HG03039 (cell line): ENCODE results near the gene DHRS7C.
"Not testable (repeated sequence)": the region's sequence is repeated elsewhere in the genome, so short reads cannot be mapped to it uniquely, and the experiment has no call there.

ENCODE experiments used
- ATAC-seq: cut with Tn5 transposase; IDR thresholded peaks from one replicate; pipeline ENCODE4 v1.9.1; 2021; ENCODE audit warnings: mild to moderate bottlenecking, moderate library complexity; ENCODE audit not compliant: unreplicated experiment

The DHRS7C gene

GRCh38 chr17:9810100-9810949, 18.9 kb upstream of the DHRS7C start:
- ATAC-seq = no peak

DNA sequence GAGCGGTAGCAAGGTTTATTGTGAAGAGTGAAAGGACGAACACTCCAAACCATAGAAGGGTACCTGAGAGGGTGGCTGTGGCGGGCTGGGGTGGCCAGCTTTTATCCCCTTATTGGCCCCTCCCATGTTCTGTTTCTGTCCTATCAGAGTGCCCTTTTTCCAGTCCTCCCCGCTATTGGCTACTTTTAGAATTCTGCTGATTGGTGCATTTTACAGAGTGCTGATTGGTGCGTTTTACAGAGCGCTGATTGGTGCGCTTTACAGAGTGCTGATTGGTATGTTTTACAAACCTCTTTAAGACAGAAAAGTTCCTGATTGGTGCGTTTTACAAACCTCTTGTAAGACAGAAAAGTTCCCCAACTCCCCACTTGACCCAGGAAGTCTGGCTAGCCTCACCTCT, 18.0 kb upstream of the DHRS7C start:
- no peak for ATAC-seq

- ATAC-seq = no peak
Measured at GRCh38 chr17:9806699-9807098, 15.3 kb upstream of the DHRS7C start.

- ATAC-seq = no peak
Measured at GRCh38 chr17:9805769-9806168, 14.4 kb upstream of the DHRS7C start.

- no peak for ATAC-seq
Measured at GRCh38 chr17:9802697-9803096, 11.3 kb upstream of the DHRS7C start.

DNA sequence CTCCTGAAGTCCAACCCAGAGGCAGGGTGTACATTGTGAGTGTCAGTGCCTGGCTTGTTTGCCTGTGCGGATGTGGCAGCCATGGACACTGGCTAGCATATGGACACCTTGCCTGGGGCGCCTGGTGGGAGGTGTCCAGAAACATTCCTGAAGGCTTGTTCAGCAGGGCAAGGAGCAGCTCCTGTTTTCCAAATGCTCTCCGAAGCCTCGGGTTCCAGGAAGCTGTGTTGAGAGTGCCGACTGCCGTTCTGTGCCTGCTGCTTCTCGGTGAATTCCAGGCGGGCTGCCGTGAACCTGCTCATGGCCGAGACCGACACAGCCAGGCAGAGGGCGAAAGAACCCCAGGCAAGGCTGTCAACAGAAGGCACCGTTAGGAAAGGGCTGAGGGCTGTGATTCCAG, 10.9 kb upstream of the DHRS7C start:
- ATAC-seq = no peak

GRCh38 chr17:9801505-9801904, 10.1 kb upstream of the DHRS7C start:
- no peak for ATAC-seq

DNA sequence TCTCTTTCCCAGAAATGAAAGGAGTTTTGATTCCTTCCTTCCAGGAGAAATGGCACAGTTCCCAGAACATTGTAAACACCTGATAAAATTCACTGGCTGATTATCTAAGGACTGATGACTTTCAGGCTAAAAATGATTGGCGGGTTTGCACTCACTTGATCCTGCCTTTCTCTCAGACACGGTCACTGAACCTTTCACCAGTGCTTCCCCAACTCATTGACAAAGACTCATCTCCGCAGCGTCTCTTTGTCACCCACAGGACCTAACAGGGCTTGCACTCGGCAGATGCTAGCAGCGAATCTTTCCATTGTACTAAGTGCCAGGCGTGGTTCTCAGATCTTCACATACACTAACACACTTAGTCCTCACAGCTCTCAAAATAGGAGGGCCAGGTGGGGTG, 7.3 kb upstream of the DHRS7C start:
- ATAC-seq = no peak

DNA sequence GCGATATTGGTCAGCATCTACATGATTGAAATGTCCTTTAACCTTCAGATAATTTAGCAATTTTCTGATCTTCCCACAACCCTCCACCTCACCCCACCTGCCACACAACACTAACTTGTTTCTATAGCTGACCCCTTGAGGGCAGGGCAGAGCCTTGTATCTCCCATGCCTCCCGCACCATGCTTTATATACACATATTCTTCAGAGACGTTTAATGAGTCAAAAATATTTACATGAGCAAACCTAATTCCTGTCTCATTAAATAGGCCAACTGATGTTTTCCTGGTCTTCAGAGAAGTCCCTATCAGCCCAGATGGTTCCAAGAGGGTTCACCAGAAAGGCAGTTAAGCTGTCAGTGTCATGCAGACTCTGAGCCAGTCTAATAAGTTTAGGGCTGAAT, 6.6 kb upstream of the DHRS7C start:
- ATAC-seq = no peak

- no peak for ATAC-seq
Measured at GRCh38 chr17:9792181-9792840, 919 bp upstream of the DHRS7C start.

DNA sequence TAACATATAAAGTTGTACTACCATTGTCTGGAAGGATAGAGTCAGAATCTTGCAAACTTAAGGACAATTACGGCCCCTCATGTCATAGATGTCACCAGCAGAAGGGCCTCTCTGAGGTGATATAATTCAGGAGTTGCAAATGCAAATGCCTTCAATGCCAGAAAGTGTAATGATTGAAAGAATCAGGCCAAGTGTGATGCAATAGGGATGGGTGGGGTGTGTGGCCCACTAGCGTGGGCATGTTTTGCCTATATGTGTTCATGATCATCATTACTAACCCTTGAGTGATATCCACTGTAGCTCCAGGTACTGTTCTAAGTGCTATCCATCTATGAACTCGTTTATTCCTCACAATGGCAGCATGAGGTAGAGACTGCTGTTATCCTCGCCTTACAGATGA, 1.1 kb downstream of the DHRS7C start:
- no peak for ATAC-seq

DNA sequence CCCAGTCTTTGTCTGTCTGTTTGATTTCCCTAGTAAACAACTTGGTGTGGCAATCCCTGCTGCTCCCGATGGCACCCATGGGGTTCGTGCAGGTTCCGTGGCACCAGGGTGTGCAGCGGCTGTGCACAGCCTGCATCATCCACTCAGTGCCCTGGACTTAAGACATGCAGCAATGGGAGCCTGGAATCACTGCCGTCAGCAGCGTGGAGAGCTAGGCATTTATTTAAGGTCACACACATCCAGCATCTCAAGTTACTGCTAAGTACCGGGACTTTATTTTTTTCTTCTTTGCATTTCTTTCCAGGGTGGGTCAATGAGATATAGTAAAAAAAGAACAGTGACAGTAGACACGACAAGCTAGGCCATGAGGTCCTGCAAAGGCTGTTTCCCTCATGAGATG, 2.8 kb downstream of the DHRS7C start:
- ATAC-seq = no peak

GRCh38 chr17:9784544-9784943, 6.8 kb downstream of the DHRS7C start:
- no peak for ATAC-seq

DNA sequence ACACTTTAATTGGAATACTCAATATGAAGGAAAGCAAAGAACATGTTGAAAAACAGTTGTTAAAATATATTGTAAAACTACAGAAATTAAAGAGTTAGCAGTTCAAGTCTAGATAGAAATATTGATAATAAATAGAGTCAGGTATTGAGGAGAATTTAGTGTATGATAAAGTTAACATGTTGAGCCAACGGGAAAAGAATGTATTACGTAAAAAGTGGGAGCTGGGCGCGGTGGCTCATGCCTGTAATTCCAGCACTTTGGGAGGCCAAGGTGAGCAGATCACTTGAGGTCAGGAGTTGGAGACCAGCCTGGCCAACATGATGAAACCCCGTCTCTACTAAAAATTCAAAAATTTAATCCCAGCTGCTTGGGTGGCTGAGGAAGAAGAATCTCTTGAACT, 7.9 kb downstream of the DHRS7C start:
- not testable (repeated sequence) for ATAC-seq

DNA sequence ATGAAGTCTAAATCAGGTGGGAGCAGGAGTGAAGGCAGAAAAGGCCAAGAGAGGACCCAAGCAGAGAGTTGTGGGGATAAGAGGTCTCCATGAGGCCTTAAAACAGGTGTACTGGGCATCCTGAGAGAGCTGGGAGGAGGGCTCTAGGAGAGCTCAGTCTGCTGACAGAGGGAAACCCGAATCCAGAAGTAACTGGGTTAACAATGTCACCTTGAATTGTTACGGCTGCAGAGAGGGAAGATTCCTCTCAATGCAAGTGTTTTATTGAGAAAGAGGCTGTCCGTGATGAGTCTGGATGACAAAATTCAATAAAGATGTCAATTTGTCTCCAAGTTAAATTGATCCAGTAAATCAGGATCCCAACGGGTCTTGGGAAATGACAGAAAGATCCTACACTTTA, 8.3 kb downstream of the DHRS7C start:
- no peak for ATAC-seq

DNA sequence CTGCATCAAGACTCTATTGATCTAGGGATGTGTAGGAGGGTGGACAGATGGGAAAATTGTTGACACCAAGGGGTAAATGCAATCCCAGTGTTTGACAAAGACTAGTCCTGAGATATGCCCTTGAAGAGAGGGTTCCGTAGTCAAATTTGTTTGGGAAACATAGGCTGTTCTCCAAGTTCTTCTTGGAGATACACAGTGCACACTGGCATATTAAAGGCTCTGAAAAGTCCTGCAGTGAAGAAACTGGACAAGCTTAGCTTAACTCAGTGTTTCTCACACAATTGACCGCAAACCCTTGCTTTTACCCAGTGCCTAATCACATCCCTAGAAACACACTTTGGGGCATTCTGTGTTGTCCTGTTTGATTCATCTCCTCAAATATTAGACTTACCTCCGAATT, 10.8 kb downstream of the DHRS7C start:
- no peak for ATAC-seq

GRCh38 chr17:9776911-9777310, 14.5 kb downstream of the DHRS7C start:
- no peak for ATAC-seq

DNA sequence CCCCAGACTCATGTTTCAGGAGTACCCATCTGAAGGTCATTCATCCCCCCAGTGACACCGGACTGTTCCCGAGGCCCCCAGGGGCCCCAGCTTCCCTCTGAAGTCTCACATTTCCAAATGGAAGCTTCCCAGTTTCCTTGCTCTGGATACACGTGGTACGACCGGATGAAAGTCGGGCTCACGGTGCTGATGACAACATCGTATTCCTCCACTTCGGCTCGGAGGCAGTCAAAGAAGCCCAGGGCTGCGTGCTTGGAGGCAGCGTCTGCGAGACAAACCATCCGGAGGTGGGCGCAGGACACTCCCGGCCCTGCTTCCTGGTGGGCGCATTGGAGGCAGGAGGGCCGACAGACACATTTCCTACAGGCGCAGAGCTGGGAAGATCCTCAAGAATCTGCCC, 18.7 kb downstream of the DHRS7C start:
- ATAC-seq = no peak

DNA sequence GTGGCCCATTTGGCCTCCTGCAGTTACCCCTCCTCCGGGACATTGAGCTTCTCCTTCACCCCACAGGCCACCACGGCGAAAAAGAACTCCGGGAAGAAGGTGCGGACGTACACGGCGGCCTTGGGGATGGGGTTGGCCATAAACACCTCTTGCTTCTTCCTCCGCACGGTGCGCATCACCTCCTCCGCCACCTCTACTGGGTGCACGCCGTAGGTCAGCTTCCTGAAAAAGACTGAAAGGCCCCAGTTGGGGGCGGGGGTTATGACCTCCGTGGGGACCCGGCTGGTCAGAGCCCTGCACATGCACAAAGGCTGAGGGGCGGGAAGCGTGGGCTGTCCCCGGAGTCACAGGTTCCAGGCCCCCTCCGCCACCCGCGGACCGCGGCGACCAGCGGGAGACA, 19.9 kb downstream of the DHRS7C start:
- no peak for ATAC-seq

GRCh38 chr17:9769036-9769695, 22.2 kb downstream of the DHRS7C start:
- no peak for ATAC-seq

- ATAC-seq = no peak
Measured at GRCh38 chr17:9768381-9768934, 22.9 kb downstream of the DHRS7C start.
